ENCODE results near the gene SPPL2B. TPM values are rescaled to one million over a fixed set of nuclear protein-coding genes. Genes with fewer than 3 reads are reported as not detected.

SPPL2B gene
- total RNA-seq, 1 experiment from 2014 or later = 15.4 TPM

DNA sequence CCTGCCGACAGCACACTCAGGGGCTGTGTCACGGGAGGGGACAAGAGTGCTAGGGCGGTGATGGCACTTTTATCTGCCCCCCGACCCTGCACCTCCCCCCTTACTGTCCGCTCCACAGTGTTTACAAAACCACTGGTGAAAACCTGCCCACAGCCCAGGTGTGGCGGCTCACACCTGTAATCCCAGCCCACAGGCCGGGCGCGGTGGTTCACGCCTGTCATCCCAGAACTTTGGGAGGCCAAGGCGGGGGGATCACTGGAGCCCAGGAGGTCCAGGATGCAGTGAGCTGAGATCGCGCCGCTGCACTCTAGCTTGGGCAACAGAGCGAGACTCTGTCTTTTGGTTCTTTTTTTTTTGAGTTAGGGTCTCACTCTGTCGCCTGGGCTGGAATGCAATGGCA is 32.3 kb upstream of the SPPL2B start:
- DNase-seq (ENCODE audit: extremely low read depth, low read depth) = no peak

GRCh38 chr19:2300533-2300932 is 28.0 kb upstream of the SPPL2B start:
- DNase-seq (ENCODE audit: extremely low read depth, low read depth) = no peak

DNA sequence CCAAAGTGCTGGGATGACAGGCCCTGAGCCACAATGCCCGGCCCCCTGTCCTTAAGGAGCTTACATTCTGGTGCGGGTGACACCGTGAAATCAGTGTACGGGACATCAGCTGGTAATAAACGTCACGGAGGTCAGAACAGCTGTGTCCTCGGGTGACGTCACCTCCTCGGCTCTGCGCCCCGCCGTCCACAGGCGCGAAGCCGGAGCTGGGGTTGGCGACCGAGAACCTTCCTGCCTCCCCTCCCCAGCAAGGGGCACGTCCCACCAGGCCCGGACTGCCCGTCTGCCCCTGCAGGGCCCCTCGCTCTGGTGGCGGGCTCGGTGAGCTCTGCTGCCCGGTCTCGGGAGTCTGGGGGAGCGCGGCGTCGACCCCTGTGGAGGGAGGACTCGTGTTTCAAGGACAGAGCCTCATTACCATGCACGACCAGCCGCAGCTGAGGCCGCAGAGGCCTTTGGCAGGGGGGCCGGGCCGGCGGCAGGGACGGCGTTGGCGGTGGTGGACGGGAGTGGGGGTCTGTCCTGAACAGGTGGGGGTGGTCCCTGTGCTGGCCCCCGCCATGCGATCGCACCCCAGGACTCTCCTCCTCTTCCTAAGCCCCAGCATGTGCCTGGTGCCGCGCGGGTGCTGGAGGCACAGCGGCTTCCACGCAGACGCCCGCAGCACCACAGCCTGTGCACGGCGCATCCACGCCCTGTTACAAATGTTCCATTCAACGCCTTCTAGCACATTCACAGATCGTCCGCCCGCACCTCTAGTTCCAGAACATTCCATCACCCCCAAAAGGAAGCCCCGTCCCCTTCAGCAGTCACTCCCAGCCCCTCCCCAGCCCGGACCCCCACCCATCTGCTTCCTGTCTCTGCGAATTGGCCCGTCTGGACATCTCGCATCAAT is 25.9 kb upstream of the SPPL2B start:
- no peak for DNase-seq (ENCODE audit: extremely low read depth, low read depth)

- no peak for DNase-seq (ENCODE audit: extremely low read depth, low read depth)
Measured at GRCh38 chr19:2303211-2303798, 25.2 kb upstream of the SPPL2B start.

DNA sequence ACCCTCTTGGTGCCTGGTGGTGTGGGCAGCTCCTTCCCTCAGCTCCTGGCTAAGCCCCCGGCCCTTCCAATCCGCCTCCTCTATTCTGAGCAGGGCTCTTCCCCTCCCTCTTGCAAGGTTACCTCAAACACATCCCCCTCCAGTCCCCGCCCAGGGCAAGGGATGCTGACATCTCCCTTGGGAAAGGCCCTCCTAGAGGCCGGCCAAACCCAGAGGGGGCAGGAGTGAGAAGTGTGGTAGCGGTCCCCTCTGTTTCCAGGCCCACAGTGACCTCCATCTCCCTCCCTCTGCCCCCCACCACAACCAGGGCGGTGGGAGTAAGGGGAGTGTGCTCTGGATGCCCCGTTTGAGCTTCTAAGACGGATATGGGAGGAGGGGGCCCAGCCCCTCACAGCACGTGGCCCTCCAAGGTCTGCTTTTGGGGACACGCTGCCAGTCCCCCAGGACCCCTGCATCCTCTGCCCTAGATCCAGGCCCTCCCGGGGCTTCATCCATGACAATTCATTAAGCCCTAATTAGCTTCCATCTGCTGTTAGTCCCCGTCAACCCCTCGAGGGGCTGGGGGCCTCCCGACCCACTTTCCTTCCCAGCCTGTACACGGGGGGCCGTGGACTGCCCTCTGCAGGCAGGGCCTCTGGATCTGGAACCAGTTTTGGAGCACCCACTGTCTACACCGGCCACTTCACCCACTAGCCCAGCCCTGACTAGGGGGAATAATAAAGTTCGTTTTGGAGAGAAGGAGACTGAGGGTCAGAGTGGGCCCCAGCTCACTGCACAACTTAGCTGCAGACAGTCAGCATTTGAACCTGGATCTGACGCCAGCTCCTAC is 22.8 kb upstream of the SPPL2B start:
- no peak for DNase-seq (ENCODE audit: extremely low read depth, low read depth)

GRCh38 chr19:2306281-2306806 is 22.1 kb upstream of the SPPL2B start:
- no peak for DNase-seq (ENCODE audit: extremely low read depth, low read depth)

DNA sequence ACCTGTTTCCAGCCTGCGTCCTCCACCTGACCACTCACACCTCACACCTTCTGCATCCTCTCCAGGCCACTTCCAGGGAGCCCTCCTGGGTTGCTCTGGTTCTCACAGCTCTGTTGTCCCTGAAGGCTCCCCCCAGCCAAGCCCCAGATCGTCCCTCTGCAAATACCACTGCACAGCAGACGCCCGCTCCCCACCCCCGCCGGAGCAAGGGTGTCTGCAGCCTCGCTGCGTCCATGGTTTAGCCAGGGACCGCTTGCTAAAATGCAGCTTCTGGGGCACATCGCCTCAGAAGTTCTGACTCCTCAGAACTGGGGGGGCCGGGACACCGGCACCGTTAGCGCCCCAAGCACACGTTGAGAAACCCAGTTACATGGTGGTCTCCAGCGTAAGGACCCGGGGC is 21.5 kb upstream of the SPPL2B start:
- no peak for DNase-seq (ENCODE audit: extremely low read depth, low read depth)

DNA sequence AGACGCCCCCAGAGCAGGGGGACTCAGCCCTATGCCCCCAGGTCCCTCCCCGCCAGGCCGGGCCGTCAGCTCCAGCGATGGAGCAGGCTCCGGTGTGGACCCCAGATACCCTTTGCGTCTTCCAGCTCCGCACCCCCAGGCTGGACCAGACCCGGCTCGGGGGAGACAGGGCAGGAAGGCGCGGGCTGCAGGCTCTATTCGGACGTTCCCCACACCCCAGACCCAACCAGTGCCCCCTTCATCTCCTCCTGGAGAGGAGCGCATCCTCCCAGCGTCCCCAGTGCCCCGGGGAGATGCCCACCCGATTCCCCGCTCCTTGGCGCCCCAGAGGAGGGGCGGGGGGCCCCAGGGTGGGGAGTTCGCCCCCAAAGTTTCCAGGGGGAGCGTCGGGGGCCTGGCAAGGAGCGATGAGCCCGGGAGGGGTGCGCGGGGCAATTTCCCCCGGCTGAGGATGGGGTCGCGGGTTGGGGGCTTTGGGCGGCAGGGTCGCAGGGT is 20.9 kb upstream of the SPPL2B start:
- no peak for DNase-seq (ENCODE audit: extremely low read depth, low read depth)

GRCh38 chr19:2308114-2308556 is 20.3 kb upstream of the SPPL2B start, which contains the start of gene LINGO3:
TSS of gene LINGO3 (minus strand) at chr19:2308154. CDS start at chr19:2291776, 16,378 bp downstream.
- no peak for DNase-seq (ENCODE audit: extremely low read depth, low read depth)

DNA sequence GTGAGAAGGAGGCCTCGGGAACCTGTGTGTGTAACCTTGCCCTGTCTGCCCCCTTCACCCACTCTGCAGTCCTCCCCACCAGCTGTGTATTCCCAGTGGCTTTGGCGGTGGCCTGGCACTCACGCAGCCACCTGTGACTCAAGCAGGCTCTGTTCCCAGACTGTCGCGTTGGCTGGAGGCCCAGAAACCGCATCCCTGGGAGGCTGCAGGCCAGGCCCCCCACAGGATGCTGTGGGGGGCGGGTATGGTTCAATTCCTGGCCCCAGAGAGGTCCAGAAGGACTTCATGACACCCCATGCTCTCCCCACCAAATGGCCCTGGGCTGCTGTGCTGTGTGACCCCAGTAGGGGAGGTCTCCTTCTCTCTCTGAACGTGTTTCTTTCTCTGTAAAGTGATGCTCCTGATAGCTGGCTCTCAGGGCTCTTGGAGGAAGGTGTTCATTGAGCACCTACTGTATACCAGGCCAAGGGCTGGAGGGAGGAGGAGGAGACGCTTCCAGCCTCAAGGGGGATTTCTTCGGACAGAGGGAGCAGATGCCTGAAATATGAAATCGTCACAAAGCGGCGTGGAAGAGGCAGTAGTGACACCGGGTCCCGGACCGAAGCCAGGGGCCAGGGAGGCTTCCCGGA is 18.6 kb upstream of the SPPL2B start:
- no peak for DNase-seq (ENCODE audit: extremely low read depth, low read depth)

- no peak for DNase-seq (ENCODE audit: extremely low read depth, low read depth)
Measured at GRCh38 chr19:2311093-2311492, 17.4 kb upstream of the SPPL2B start.

DNA sequence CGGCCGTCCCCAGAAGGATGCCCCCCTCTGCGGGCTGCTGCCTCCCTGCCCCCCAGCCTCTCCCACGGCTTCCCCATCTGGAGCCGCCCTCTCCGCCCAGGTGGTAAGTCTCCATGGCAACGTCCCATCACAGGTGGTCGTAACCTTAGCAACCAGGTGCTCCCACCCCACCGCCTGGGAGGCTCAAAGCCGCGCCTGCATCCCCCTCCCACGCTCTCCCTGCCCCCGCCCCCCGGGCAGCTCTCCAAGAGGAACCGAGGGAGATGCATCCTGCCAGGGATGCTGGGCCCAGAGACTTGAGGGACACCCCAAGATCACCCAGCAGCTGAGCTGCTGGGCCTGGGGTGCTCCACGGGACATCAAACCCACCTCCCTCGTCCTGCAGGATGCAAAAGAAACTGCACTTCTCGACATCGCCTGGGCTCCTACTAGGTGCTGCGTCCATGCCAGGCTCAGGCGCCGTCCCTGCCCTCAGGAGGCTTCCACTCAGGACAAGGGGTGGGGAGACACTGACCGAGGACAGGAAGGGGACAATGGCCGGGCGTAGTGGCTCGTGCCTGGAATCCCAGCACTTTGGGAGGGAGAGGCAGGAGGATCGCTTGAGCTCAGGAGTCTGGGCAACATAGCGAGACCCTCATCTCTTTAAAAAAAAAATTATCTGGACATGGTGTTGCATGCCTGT is 15.5 kb upstream of the SPPL2B start:
- no peak for DNase-seq (ENCODE audit: extremely low read depth, low read depth)

- no peak for DNase-seq (ENCODE audit: extremely low read depth, low read depth)
Measured at GRCh38 chr19:2315121-2315817, 13.2 kb upstream of the SPPL2B start.

DNA sequence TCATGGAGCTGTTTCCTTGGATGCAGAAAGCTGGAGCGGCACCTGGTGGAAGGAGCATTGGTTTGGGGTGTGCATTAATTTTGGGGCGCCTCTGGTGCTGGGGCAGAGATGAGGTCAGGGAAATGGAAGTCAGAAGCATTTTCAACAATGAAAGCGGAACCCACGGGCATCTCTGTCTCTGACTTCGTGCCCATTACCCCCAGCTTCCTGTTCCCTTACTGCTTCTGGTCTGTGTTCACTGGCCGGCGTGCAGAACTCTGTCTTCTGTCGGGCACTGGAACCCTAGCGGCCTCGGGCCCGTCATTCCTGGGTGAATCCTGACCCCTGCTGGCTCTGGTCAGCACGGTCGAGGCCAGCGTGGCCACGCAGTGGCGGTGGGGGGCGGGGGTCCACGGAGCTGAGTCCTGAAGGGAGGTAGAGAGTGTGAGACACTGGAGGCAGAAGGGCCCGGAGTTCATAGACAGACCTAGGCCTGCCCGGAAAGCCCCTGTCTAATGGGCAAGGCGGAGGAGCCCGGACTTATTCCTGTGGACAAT is 12.6 kb upstream of the SPPL2B start:
- DNase-seq (ENCODE audit: extremely low read depth, low read depth) = peak; percentile 38

- no peak for DNase-seq (ENCODE audit: extremely low read depth, low read depth)
Measured at GRCh38 chr19:2317300-2317699, 11.2 kb upstream of the SPPL2B start.

DNA sequence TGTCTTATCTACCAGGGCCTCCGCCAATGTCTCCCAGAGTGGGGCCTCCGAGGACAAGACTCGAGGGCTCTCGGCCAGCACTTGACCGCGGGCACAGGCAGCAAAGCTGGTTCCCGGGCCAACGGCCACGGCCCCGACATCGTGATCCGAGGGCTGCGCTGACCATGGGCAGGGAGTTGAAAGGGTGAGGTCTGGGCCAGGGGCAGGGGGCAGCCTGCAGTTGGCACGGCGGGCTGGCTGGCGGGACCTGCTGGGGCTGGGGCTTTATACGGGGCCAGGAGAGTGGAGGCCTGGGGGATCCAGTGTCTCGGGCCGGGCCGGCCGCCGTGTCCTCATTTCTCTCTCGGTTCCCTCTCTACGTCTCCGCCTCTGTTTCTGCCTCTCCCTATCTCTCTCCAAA is 10.7 kb upstream of the SPPL2B start:
- no peak for DNase-seq (ENCODE audit: extremely low read depth, low read depth)

GRCh38 chr19:2318923-2319322 is 9.6 kb upstream of the SPPL2B start:
- no peak for DNase-seq (ENCODE audit: extremely low read depth, low read depth)

DNA sequence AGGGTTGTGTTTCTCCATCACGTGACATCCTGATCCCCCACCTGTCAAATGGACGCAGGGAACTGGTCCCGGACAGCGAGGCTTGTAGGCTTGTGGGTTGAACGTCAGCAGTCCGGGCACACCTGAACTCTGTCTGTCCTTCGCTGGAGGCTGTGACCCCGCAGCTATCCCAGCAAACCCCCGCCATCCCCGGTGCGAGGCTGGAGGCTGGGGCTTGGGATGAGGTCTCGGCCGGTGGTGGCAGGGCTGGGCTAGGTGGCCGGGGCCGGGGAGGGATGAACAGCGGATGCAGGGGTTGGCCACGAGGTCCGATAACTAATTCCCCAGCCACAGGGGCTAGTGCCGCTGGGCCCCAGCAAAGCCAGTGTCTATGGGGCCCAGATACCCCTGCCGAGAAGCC is 8.9 kb upstream of the SPPL2B start:
- no peak for DNase-seq (ENCODE audit: extremely low read depth, low read depth)

DNA sequence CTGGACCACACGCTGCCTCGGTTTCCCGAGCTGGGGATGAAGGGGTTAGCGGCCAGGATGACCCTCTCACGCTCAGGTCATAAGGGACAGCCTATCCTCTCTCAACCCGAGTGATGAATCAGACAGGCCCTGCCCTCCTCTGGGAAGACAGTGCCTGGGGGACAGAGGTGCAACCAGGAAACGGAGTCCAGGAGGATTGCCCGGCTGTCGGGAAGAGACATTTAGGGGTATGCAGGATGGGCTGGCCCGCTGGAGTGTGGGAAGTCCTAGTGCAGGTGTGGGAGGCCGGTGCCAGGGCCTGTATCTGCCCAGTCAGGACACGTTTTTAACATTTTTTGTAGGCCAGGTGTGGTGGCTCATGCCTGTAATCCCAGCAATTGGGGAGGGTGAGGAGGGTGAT is 8.4 kb upstream of the SPPL2B start:
- DNase-seq (ENCODE audit: extremely low read depth, low read depth) = no peak

Data from NCI-H460 (cell line).